ENCODE data around the gene TEX261.

The TEX261 gene

GRCh38 chr2:70978341-70979179 lies 16.1 kb downstream of the TEX261 start, which contains the start of gene ANKRD53:
Gene ANKRD53 (plus strand): TSS chr2:70978630. CDS start chr2:70978646, 16 bp downstream.
- TF ChIP-seq CTCF (IDR thresholded peaks at IDR 0.05; ENCODE audit: borderline replicate concordance, extremely low read depth, low read length, poor library complexity, severe bottlenecking) (no peak), EZH2 (IDR thresholded peaks at IDR 0.05; ENCODE audit: borderline replicate concordance, low read depth, low read length, severe bottlenecking) (no peak)
- no peak within 1 kb of the TSS for H3K27ac ChIP-seq (ENCODE audit: low read length)
- no peaks in the 10 kb centered on the region for H4K20me1 ChIP-seq (ENCODE audit: insufficient read depth, low read length)
- H3K27me3 ChIP-seq (ENCODE audit: insufficient read depth, low read length, poor library complexity), result no peaks in the 10 kb centered on the region
- DNase-seq, result no peak
- no peak within 1 kb of the TSS for H3K4me2 ChIP-seq (ENCODE audit: insufficient read depth, low read length)
- ATAC-seq (ENCODE audit: insufficient read depth, low read depth), result no peak
- no peak within 1 kb of the TSS for H3K9ac ChIP-seq (ENCODE audit: low read depth, low read length)
- no peak within 1 kb of the TSS for H3K4me3 ChIP-seq (ENCODE audit: low read depth in 1 of 2, low read length in 2 of 2)
- H2AFZ ChIP-seq (ENCODE audit: low read depth, low read length), result no peak within 1 kb of the TSS
- no peaks in the 10 kb centered on the region for H3K9me3 ChIP-seq (ENCODE audit: insufficient read depth, low read length, severe bottlenecking)
- H3K4me1 ChIP-seq (ENCODE audit: insufficient read depth, low read length), result no peaks in the 10 kb centered on the region
- no peaks in the 10 kb centered on the region for H3K79me2 ChIP-seq (ENCODE audit: insufficient read depth, low read length)
- H3K36me3 ChIP-seq (ENCODE audit: insufficient read depth, low read length), result no peaks in the 10 kb centered on the region

GRCh38 chr2:70977605-70978205 lies 17.0 kb downstream of the TEX261 start:
- Histone ChIP-seq H3K27ac (ENCODE audit: low read length) (no peak overlapping the region), H3K36me3 (ENCODE audit: insufficient read depth, low read length) (no peaks in the 10 kb centered on the region), H4K20me1 (ENCODE audit: insufficient read depth, low read length) (no peaks in the 10 kb centered on the region), H2AFZ (ENCODE audit: low read depth, low read length) (no peak overlapping the region), H3K4me2 (ENCODE audit: insufficient read depth, low read length) (no peak overlapping the region), H3K9me3 (ENCODE audit: insufficient read depth, low read length, severe bottlenecking) (no peaks in the 10 kb centered on the region), H3K9ac (ENCODE audit: low read depth, low read length) (no peak overlapping the region), H3K27me3 (ENCODE audit: insufficient read depth, low read length, poor library complexity) (no peaks in the 10 kb centered on the region), H3K4me1 (ENCODE audit: insufficient read depth, low read length) (no peaks in the 10 kb centered on the region), H3K4me3 (ENCODE audit: low read depth in 1 of 2, low read length in 2 of 2) (no peak overlapping the region), H3K79me2 (ENCODE audit: insufficient read depth, low read length) (no peaks in the 10 kb centered on the region)
- ATAC-seq (ENCODE audit: insufficient read depth, low read depth), result no peak
- TF ChIP-seq EZH2 (IDR thresholded peaks at IDR 0.05; ENCODE audit: borderline replicate concordance, low read depth, low read length, severe bottlenecking) (no peak), CTCF (IDR thresholded peaks at IDR 0.05; ENCODE audit: borderline replicate concordance, extremely low read depth, low read length, poor library complexity, severe bottlenecking) (no peak)
- no peak for DNase-seq

- Histone ChIP-seq H3K4me1 (ENCODE audit: insufficient read depth, low read length) (no peaks in the 10 kb centered on the region), H3K79me2 (ENCODE audit: insufficient read depth, low read length) (no peaks in the 10 kb centered on the region), H3K4me3 (ENCODE audit: low read depth in 1 of 2, low read length in 2 of 2) (no peak overlapping the region), H3K27me3 (ENCODE audit: insufficient read depth, low read length, poor library complexity) (no peaks in the 10 kb centered on the region), H3K27ac (ENCODE audit: low read length) (no peak overlapping the region), H2AFZ (ENCODE audit: low read depth, low read length) (no peak overlapping the region), H3K36me3 (ENCODE audit: insufficient read depth, low read length) (no peaks in the 10 kb centered on the region), H3K9ac (ENCODE audit: low read depth, low read length) (no peak overlapping the region), H4K20me1 (ENCODE audit: insufficient read depth, low read length) (no peaks in the 10 kb centered on the region), H3K4me2 (ENCODE audit: insufficient read depth, low read length) (no peak overlapping the region), H3K9me3 (ENCODE audit: insufficient read depth, low read length, severe bottlenecking) (no peaks in the 10 kb centered on the region)
- ATAC-seq (ENCODE audit: insufficient read depth, low read depth) (no peak), DNase-seq (no peak)
- no peak for TF ChIP-seq EZH2 (IDR thresholded peaks at IDR 0.05; ENCODE audit: borderline replicate concordance, low read depth, low read length, severe bottlenecking)
- TF ChIP-seq CTCF (IDR thresholded peaks at IDR 0.05; ENCODE audit: borderline replicate concordance, extremely low read depth, low read length, poor library complexity, severe bottlenecking), result no peak
Observed at GRCh38 chr2:70975237-70975636, 19.4 kb downstream of the TEX261 start.
